HFF-Myc (cell line): Measurements from ENCODE around the gene CELF2.

ENCODE experiments used
- DNase-seq: peaks from one replicate; pipeline ENCODE4 v3.0.0-alpha.2; 2011; ENCODE audit warnings: low read depth; ENCODE audit errors: extremely low read depth
- H3K4me3 ChIP-seq: replicated peaks from 2 replicates; pipeline ENCODE4 v1.5.1; 2011; ENCODE audit warnings: low read depth, mild to moderate bottlenecking, control low read depth, low read length
- TF ChIP-seq, protein P1 (sequence below): IDR thresholded peaks from 2 replicates; pipeline ENCODE4 v1.5.1; 2012; ENCODE audit warnings: mild to moderate bottlenecking, low read depth, low read length, control low read depth; ENCODE audit errors: missing control alignments

Gene CELF2

DNA sequence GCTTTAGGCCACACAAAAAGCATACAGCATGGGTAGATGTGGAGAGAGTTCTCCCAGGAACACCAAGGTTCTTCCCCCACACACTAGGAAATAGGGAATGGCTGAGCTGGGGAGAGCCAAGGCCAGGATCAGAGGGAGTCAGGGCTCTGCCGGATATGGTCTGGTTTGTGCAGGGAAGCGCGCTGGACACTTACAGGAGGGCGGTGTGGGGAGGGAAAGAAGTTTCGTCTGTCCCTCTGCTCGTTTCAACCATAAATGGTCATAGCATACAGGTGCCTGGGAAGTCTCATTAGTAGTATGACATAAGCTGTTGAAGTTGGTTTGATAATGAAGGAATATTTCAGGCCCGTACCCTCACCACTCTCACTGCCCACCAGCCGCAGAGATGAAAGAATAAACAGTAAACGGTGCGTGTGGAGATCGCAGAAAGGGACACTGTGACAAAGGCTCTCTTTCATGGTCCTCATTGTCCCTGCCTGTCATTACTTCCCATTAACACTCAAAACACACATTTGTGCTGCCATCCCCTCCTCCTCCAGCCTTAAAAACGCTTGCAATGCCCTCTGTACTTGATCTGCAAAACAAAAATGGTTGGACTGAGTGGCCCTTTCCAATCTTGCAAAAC lies 207.2 kb downstream of the CELF2 start:
- no peak overlapping the region for H3K4me3 ChIP-seq
- TF ChIP-seq, protein P1, sequence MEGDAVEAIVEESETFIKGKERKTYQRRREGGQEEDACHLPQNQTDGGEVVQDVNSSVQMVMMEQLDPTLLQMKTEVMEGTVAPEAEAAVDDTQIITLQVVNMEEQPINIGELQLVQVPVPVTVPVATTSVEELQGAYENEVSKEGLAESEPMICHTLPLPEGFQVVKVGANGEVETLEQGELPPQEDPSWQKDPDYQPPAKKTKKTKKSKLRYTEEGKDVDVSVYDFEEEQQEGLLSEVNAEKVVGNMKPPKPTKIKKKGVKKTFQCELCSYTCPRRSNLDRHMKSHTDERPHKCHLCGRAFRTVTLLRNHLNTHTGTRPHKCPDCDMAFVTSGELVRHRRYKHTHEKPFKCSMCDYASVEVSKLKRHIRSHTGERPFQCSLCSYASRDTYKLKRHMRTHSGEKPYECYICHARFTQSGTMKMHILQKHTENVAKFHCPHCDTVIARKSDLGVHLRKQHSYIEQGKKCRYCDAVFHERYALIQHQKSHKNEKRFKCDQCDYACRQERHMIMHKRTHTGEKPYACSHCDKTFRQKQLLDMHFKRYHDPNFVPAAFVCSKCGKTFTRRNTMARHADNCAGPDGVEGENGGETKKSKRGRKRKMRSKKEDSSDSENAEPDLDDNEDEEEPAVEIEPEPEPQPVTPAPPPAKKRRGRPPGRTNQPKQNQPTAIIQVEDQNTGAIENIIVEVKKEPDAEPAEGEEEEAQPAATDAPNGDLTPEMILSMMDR: no peak
- no peak for DNase-seq

DNA sequence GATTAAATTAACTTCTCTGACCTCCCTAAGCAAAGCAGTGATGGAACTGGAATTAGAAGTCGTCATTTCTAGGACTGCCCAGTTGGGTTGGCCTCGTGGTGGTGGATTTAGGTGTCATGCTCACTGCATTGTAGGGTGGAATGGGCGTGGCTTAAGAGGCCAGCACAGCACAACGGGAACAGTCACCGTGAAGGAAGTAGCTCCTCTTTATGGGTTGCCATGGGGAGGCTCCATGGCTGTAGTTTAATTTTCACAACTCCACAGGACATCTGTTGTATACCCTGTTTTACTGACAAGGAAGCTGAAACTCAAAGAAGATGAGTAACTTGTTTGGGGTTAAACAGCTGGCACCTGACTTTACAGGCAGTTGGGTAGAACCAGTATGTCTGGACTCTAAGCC lies 208.3 kb downstream of the CELF2 start:
- TF ChIP-seq, protein P1: no peak
- no peak overlapping the region for H3K4me3 ChIP-seq
- DNase-seq: no peak

- TF ChIP-seq, protein P1: no peak
- no peak for DNase-seq
- no peak overlapping the region for H3K4me3 ChIP-seq
Measured at GRCh38 chr10:11227103-11227502, 209.4 kb downstream of the CELF2 start.

- TF ChIP-seq, protein P1: no peak
- DNase-seq: no peak
- H3K4me3 ChIP-seq: no peak overlapping the region
Measured at GRCh38 chr10:11229893-11230292, 212.2 kb downstream of the CELF2 start.

DNA sequence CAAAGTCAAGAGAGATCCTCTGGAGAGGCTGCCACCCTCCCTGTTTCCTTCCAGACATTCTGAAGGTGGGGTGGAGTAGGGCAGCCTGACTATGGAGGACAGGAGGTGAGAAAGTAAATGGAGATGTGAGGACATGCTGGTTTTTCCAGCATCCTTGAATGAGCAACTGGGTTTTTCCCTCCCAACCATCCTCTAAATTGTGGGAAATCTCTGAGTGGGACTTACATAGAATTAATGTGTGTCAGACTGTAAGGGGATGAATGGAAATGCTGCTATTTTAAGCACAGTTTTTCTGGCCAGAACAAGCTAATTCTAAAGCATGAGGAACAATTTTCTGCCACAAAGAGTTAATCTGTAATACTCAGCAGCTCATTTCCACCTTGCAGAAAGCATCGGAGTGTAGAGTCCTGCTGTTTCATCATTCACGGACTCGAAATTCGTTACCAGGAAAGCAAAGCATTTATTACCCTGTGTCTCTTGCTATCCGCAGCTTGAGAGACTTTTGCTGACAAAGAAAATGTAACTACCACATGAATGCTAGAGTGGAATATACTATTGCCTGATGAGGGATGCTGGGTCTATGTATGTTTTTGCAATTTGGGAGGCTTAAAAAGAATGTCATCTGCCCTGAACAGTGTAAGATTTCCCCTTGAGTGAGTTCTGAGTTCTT lies 213.0 kb downstream of the CELF2 start:
- TF ChIP-seq, protein P1: no peak
- no peak for DNase-seq
- H3K4me3 ChIP-seq: no peak overlapping the region

DNA sequence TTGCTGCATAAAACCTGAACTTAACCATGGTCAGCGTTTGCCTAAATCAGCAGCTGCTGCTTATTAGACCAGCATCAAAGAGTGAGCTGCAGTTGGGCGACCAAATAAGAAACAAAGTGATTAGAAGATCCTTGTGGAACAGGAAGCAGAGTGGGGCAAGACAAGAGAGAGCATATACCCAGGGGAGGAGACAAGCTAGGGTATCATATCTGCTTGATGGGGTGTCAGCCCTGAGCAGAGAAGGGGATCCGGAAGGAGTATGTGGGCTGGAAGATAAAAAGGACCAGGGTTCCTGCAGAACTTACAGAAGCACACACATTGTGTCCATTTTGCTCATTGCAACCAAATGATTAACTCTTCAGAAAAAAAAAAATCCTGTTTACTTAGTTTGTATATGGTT lies 213.6 kb downstream of the CELF2 start:
- H3K4me3 ChIP-seq: no peak overlapping the region
- TF ChIP-seq, protein P1: no peak
- DNase-seq: no peak
